ENCODE data around the gene MTFP1. TPM values are rescaled to one million over a fixed set of nuclear protein-coding genes. Genes with fewer than 3 reads are reported as not detected.
"Not testable (repeated sequence)": the region's sequence is repeated elsewhere in the genome, so short reads cannot be mapped to it uniquely, and the experiment has no call there.

Gene MTFP1
- total RNA-seq, 1 donor from 2014 or later = 15.1 TPM

DNA sequence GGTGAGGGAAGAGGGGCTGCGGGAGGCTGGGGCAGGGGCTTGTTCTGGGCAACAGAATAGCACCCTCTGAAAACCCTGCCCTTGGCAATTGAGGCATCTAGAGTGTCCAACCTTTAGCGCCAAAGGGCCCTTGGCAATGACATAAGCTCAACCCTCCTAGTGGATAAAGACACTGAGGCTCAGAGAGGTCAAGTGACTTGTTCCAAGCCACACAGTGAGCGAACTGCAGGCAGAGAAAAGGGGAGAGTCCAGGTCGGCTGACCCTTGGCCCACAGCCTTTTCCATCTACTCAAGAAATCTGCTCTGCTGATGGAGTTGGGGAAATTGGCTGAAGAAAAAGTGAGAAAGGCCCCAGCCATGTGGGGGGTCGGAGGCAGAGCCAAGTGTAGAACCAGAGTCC lies 25.9 kb upstream of the MTFP1 start:
- DNase-seq (no peak), ATAC-seq (ENCODE audit: poor library complexity) (no peak)
- intact Hi-C loops (cut with DNase I) = no loop called here

DNA sequence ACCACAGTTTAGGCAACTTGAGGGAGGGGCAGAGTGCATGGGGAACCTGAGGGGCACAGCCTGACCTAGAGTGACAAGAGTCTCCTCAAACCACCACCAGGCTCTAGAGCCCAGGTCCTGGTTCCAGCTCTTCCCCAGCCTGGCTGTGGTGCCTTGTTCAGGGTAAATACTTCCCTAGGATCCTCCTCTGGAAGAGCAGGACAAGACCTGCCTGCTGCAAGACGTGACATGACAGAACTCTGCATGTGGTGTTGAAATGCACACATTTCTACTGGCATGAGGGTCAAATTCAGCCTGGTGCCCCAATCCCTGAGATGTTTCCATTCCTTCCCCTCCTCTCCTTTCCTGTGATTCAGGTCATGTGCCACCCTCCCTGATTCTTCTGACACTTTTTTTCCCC lies 25.4 kb upstream of the MTFP1 start:
- intact Hi-C loops (cut with DNase I) = no loop called here
- DNase-seq (no peak), ATAC-seq (ENCODE audit: poor library complexity) (no peak)

DNA sequence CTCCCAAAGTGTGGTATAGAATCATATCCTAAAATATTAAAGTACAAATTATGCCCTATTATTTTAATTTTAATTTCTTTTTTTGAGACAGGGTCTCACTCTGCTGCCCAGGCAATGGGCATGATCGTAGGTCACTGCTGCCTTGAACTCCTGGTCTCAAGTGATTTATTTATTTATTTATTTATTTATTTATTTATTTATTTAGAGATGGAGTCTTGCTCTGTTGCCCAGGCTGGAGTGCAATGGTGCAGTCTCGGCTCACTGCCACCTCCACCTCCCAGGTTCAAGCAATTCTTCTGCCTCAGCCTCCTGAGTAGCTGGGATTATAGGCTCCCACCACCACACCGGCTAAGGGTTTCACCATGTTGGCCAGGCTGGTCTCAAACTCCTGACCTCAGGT lies 24.5 kb upstream of the MTFP1 start:
- DNase-seq; intact Hi-C loops (cut with DNase I); ATAC-seq (ENCODE audit: poor library complexity): not testable (repeated sequence)

GRCh38 chr22:30402028-30402765 lies 23.4 kb upstream of the MTFP1 start:
- DNase-seq (no peak), ATAC-seq (ENCODE audit: poor library complexity) (no peak)

GRCh38 chr22:30402766-30403104 lies 22.8 kb upstream of the MTFP1 start:
- intact Hi-C loops (cut with DNase I); ATAC-seq (ENCODE audit: poor library complexity); DNase-seq: not testable (repeated sequence)

More at GRCh38 chr22:30402028-30402765, 23.4 kb upstream of the MTFP1 start:
- intact Hi-C loops (cut with DNase I) = no loop called here

GRCh38 chr22:30404307-30404706 lies 21.3 kb upstream of the MTFP1 start:
- intact Hi-C loops (cut with DNase I) = no loop called here
- no peak for ATAC-seq (ENCODE audit: poor library complexity)
- no peak for DNase-seq

- ATAC-seq (ENCODE audit: poor library complexity) = no peak
- intact Hi-C loops (cut with DNase I) = no loop called here
- no peak for DNase-seq
Measured at GRCh38 chr22:30405731-30406130, 19.8 kb upstream of the MTFP1 start.

GRCh38 chr22:30406400-30406799 lies 19.2 kb upstream of the MTFP1 start:
- intact Hi-C loops (cut with DNase I) = no loop called here
- DNase-seq = no peak
- no peak for ATAC-seq (ENCODE audit: poor library complexity)

- no peak for ATAC-seq (ENCODE audit: poor library complexity)
- DNase-seq = no peak
- intact Hi-C loops (cut with DNase I) = no loop called here
Measured at GRCh38 chr22:30408388-30409102, 17.0 kb upstream of the MTFP1 start.

DNA sequence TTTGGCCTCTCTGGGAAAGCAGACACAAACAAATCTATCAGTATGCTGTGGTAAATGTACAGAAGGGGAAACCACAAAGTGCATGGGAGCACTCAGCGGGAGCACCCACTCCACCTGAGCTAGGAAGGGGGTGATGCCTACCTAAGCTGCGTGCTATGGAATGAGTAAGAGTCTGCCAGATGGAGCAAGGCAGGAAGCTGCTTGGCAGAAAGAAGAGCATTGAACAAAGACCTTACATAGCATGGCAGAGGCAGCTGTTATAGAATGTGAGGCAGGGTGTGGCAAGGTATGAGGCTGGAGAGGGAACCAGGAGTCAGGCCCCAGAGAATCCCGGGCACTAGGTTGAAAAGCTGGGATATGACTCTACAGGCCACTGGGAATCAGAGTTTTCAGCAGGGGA lies 13.8 kb upstream of the MTFP1 start:
- ATAC-seq (ENCODE audit: poor library complexity) (no peak), DNase-seq (no peak)
- intact Hi-C loops (cut with DNase I) = no loop called here

DNA sequence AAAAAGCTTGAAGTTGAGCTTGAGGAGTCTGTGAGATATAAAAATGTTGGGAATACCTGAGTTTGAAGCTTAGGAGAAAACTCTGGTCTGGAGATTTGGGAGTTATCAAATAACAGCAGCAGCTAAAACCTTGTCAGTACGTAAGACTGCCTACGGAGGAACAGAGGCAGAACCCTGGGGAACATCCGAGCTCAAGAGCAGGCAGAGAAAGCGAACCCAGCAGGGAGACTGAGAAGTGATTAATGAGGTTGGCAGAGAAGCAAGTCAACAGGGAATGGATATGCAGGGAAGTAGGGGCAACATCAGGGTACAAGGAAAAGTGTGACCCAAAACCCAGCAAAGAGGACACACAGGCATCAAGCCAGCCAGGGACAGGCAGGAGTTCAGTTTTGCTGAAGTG lies 12.6 kb upstream of the MTFP1 start:
- no peak for ATAC-seq (ENCODE audit: poor library complexity)
- no peak for DNase-seq

DNA sequence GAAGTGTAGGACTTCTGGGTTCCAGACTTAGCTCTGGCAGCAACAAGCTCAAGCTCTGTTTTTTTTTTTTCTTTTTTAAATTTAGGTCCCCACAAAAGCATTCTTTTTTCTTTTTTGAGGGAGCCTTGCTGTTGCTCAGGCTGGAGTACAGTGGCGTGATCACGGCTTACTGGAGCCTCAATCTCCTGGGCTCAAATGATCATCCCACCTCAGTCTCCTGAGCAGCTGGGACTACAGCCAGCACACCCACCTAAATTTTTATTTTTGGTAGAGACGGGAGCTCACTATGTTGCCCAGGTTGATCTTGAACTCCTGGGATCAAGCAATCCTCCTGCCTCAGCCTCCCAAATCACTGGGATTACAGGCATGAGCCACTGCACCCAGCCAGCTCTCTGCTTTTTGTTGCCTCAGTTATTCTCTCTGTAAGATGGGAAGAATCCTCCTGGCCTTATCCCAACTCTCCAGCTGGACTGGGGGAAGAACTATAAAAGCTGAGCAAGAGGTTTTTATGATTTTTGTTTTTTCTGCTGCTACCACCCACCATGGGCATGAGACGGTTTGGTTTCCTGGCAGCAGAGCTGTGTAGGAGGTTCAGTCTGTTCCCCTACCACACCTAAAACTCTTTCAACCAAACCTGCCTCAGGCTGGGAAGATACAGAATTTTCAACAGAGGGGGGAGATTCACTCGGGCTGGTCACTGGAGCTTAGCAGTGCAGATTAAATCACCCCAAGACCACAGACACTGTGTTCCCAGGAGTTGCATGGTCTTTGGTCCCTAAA lies 11.6 kb upstream of the MTFP1 start:
- intact Hi-C loops (cut with DNase I) = no loop called here
- DNase-seq (no peak), ATAC-seq (ENCODE audit: poor library complexity) (no peak)

More for the DNA sequence above, 12.6 kb upstream of the MTFP1 start:
- intact Hi-C loops (cut with DNase I) = no loop called here

- intact Hi-C loops (cut with DNase I) = no loop called here
- no peak for ATAC-seq (ENCODE audit: poor library complexity)
Measured at GRCh38 chr22:30414525-30415047, 11.0 kb upstream of the MTFP1 start.

DNA sequence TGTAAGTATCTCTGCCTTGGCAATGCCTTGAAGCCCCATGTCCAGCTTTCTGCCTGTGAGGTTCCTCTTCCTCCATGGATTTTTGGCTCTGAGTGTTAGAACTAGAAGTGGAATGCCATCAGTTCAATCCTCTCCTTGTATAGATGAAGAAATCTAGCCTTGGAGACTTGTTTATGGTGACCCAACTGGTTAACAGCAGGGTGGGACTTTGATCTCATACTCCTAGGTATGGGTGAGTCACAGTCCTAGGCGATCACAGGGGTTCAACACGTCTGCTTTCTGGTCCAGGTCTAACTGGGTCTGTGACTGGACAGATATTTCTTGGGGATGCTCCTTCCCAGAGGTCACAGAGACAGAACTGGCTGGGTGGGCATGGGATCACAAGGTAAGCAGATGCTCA lies 9.2 kb upstream of the MTFP1 start:
- intact Hi-C loops (cut with DNase I) = no loop called here
- no peak for ATAC-seq (ENCODE audit: poor library complexity)

More at GRCh38 chr22:30414525-30415047, 11.0 kb upstream of the MTFP1 start:
- DNase-seq = no peak

DNA sequence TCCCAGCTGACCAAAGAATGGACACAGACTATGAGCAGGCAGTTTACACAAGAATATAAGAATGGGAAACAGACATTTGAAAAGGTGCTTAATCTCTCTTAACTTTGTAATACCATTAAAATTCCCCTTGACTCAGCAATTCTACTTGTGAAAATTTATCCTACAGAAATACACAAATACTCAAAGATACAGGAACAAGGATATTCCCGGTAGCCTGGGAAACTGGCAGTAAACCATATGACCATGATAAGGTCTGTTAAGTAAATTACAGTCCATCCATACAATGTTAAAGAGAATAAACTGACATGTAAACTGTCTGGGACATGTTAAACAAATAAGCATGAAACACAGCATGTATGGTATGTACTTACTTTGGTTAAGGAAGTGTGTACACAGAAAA lies 8.7 kb upstream of the MTFP1 start:
- intact Hi-C loops (cut with DNase I) = no loop called here
- DNase-seq (no peak), ATAC-seq (ENCODE audit: poor library complexity) (no peak)

More for the DNA sequence above, 9.2 kb upstream of the MTFP1 start:
- no peak for DNase-seq

DNA sequence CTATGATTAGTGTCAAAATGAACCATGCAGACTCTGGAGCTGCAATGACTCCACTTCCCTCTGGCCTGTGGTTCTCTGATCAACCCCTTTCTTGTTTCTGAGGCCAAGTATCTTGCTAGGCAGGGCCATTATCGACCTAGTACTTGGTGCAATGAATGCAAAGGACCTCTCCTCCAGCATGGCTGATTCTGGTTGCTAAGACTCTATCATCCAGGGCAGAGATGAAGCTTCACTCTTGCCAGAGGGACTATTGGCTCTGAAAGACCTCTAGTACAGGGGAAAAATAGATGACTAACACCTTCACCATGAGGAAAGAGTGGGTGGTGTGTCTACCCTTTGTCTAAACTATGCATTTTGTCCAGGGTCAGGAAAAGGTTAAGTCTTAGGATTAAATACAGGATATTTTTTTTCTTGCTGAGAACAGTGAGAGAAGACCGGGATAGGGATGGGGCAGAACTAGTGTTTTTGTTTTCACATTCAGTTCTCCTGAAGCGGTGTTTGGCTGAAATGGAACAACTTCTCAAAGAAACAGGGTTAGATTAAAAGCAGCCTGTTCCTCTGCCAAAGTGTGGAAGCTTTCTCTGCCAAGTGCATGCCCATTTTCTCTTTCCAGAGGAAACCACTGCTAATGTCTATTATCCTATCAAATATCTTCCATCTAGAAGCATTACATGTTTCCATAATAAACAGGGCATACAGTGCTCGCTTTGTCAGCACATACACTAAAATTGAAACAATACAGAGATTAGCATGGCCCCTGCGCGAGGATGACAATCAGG lies 5.0 kb upstream of the MTFP1 start:
- intact Hi-C loops (cut with DNase I) = no loop called here
- no peak for ATAC-seq (ENCODE audit: poor library complexity)
- no peak for DNase-seq

DNA sequence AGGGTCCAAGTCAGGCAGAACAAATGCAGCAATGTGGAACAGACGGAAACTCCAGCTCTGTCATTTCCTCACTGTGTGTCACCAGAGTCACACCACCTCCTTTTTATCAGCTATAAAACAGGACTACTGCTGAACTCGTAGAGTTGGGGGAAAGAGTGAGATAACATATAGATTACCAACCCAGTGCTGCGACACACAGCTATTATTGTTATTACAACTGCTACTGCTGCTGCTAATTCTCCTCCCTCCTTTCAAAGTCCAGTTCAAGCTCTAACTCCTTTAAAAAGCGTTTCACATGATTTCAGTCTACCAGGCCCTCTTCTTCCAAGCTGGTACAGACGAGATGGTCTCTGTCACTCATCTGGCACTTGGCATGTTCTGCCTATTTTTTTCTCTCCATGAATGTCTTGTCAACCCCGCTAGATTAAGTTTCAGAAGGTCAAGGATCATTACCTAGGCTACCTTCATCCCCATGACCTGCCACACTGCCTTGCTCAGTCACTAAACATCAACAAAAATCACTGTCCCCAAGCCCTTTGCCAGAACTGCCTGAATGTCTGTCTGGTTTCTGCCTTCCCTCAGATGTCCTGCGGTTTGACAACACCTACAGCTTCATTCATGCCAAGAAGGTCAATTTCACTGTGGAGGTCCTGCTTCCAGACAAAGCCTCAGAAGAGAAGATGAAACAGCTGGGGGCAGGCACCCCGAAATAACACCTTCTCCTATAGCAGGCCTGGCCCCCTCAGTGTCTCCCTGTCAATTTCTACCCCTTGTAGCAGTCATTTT lies 3.7 kb upstream of the MTFP1 start:
- intact Hi-C loops (cut with DNase I) = no loop called here
- no peak for DNase-seq
- ATAC-seq (ENCODE audit: poor library complexity) = no peak

Data from Right ventricle myocardium superior (tissue), 1 donor.